Dedifferentiated amniotic fluid mesenchymal stem cell (primary cell): Measurements from ENCODE around the gene PHC1.
"Not testable (repeated sequence)": the region's sequence is repeated elsewhere in the genome, so short reads cannot be mapped to it uniquely, and the experiment has no call there.

Experiments
- DNase-seq: peaks from one replicate; pipeline ENCODE4 v3.0.0-alpha.2; 2016; ENCODE audit errors: extremely low spot score

PHC1 gene

DNA sequence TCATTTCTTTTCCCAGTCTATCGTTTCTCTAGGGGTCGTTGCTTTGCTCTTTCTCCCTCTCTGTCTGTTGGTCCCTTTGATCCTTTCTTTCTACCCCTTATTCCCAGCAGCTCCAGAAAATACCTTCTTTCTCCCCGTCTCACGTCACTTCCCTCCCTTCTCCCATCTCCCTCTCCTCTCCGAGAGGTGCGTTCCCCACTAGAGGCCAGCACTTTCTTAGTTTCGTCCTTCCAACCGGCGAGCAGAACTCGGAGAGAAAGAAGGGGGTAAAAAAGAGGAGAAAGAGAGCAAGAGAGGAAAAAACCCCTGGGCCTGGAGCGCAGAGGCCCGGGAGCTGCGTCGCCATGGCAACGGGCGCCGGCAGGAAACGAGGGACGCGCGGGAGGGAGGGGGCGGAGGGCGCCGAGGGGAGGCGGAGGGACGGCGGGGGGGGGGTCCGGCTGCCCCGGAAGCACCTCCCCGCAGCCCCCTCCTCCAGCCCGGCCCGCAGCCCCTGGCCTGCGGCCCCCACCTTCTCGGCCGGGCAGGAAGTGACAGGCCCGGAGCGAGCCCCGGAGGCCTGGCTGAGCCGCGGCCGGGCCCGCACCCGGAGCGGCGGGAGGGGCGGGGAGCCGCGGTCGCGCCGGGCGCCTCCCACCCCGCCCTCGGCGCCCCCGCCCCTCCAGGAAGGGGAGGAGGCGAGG, at the start of gene PHC1:
Gene PHC1, plus strand, starts transcription at position 477 of the 683 bp plus-strand sequence. CDS start 3,169 bp downstream, outside the sequence.
- DNase-seq = peak; percentile 67

DNA sequence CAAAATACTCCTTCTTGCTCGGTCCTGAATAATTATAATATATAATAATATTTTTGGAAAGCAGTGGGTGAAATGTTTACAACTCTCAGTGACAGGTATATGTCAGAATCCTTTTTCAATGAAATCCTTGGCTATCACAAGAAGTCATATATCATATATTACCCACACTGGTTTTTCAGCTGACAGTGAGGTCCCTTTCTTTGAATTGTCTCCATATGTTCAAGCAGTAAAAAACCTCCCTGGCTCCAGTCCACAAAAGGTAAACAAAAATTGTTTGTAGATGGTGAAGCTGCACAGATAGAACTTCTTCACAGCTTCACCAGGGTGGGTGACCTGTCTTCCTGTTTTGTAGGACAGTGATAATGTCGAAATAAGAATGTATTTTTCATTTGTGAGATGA, 47.9 kb upstream of the PHC1 start:
- DNase-seq = no peak

DNA sequence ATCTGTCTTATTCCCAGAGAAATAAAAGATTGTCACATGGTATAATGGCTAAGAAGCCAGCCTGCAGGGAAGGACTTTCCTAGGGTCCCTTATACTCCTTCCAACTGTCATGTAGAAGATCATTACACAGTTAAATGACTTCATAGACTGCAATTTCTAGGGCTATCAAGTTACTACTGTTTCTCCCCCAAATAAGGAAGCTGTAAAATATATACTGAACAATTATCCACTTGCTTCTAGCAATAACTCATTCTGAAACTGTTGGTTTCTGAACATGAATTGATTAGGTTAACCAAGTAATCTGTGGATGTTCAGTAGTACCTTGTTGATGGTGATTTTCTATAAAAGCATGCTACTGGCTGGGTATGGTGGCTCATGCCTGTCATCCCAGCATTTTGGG, 47.3 kb upstream of the PHC1 start:
- DNase-seq = no peak

DNA sequence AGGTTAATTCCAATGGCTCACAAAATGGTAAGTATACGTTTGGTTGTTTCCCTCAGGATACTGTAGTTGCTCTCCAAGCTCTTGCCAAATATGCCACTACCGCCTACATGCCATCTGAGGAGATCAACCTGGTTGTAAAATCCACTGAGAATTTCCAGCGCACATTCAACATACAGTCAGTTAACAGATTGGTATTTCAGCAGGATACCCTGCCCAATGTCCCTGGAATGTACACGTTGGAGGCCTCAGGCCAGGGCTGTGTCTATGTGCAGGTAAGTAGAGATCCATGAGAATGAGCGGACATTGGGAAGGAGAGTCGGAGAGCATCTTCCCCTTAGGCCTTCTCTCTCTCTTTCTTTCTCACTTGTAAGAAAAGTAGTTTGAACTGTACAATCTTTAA, 46.5 kb upstream of the PHC1 start:
- DNase-seq = no peak

DNA sequence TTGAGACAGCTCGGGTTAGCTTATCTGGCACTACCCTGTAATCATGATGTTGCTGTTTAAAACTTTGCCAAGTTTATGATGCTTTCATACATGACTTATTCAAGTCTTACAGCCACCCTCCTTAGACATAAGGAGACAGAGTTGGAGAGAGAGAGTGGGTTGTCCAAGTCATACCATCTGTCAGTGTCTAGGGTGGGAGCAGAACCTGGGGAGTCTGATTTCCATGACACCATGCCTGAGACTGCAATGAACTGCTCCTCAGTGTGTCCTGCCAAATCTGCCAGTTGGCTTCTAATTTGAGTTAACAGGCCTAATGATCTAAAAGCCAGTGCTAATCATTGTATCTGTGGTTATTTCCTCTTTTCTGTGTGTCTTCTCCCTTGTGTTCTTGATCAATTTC, 43.7 kb upstream of the PHC1 start:
- no peak for DNase-seq

DNA sequence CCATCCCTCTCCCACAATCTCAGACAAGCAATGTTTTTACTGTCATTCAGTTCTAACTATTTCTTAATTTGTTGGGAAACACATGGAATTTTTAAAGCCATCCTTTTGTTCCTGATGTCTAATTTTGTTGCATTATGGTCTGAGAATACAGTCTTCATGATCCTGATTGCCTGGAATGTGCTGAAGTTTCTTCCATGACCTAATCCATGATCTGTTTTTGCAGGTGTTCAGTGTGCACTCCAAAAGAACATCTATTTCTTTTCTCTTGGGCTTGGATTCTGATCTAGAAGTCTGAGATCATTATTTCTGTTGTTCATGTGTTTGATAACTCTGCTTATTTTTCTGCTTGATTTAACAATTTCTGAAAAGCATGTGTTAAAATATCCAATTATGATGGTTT, 43.2 kb upstream of the PHC1 start:
- DNase-seq = no peak

DNA sequence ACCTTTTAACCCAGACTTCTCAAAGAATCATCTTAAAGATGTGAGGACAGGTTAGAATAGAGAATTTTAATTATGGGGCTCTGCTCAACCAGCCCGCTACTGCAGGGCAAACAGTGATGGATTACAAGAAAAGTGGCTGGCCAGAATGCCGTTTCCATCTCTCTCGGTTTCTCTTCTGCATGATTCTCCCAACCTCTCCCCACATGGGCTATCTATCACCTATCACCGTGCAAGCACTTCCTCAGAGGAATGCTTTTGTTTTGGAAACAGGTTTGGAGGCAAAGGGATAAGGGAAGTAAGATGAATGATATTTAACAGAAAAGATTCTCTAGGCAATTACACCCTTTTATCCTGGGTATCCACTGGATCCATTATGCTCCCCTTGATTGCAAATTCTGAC, 37.4 kb upstream of the PHC1 start:
- no peak for DNase-seq

DNA sequence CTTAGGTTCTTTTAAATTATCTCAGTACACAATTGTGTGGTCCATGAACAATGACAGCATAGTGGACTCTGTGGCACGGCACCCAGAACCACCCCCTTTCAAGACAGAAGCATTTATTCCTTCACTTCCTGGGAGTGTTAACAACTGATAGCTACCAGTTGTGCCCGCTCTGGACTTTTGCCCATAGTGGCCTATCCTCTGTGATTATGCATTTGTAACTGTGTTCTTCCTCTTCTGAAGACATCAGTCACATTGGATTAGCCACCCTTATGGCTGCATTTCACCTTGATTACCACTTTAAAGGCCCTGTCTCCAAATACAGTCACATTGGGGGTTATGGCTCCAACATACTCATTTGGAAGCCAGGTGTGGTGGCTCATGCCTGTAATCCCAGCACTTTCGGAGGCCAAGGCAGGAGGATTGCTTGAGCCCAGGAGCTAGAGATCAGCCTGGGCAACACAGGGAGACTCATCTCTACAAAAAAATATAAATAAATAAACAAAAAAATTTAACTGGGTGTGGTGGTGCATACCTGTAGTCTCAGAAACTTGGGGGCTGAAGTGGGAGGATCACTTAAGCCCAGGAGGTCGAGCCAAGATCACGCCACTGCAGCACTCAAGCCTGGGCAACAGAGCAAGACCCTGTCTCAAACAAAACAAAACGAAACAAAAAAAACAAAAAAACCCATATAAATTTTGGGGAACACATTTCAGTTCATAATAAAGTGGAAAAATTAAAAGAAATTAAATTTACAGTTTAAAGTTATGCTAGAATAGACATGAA, 27.6 kb upstream of the PHC1 start:
- DNase-seq = no peak

DNA sequence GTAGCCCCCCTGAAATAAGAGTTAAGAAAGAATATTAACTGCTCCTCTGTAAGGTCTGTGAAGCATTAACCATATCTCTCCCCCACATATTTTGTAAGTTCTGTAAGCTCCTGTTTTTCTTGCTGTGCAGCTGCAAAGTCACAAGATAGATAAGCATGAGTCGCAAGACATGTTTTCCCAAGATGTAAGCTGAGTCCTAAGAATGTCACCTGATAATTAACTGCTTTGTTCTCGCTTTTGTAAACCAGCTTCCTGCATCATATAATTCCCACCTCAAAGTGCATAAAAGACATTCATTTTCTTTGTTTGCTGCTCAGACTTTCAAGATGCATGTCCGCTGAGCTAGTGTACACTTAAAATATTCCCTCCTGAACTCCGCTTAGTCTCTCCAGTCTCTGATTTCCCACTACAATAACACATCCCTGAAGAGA, 27.0 kb upstream of the PHC1 start:
- no peak for DNase-seq

DNA sequence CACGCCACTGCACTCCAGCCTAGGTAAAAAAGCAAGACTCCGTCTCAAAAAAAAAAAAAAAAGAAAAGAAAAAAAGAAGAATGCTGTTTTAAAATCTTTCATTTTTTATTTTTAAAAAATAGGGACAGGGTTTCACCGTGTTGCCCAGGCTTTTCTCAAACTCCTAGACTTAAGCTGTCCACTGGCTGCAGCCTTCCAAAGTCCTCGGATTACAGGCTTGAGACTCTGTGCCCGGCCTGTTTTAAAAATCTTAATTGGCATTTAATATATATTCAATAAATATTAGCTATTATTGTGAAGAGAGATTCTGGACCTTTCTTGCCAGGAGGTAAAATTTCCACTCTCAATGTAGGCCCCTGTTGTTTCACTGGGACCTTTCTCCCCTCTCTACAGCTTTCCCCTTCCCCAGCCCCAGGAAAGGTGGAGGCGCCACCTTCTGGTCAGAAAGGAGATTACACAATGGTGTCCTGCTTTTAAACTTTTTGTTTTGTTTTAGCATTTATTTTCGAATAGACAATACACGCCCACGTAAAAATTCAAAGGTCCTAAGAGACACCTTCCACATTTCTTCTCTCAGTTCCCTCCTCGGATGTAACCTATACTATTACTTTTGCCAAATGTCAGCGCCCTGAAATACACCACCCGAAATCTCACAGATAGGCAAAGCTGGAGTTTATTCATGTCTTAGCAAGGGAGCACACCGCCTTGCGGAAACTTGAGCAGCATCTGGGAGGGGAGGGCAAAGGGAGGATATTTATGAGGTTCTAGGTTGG, 23.8 kb upstream of the PHC1 start:
- peak; percentile 48 for DNase-seq

DNA sequence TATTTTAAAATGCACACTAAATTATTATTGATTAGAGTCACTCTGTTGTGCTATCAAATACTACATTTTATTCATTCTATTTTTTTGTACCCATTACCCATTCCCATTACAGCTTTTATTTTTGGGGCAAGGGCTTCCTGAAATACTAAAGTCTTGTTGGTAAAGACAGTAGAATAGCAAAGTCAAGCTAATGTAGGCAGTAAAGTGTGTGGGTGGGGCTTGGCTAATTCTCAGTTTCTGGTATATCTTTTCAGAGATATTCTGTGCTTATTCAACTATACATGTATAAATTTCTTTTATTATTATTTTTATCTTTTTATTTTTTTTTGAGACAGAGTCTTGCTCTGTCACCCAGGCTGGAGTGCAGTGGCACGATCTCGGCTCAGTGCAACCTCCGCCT, 22.3 kb upstream of the PHC1 start:
- no peak for DNase-seq

DNA sequence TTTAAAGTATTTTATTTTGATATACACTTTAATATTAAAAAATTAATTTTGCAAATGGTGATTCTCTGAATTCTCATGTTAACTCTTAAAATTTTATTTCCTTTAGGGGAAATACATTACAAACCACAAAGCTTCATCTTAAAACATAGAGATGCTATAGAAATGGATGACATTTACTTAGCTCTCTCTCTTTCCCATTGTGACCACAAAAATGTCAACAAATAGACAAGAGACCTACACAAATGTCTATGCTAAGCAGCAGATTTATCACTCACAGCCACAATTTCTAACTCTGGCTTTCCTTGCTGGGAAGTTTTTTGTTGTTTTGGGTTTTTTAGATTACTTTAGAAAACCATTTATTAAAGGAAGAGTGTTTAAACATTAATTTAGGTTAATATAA, 19.9 kb upstream of the PHC1 start:
- DNase-seq = no peak

DNA sequence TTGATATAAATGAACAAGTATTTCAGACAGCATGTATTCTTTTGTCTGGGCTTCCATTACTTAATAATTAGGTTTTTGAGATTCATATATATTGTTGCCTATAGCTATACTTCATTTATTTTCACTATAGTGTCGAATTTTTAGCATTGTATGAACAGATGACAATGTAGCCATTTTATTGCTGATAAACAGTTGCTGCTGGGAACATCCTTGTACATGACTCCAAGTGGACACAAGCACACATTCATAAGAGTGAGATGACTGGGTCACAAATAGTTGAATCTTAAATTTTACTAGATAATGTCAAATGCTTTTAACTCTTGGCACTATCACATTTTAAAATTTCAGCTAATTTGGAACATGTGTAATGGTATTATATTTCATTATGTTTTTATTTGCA, 19.3 kb upstream of the PHC1 start:
- DNase-seq = no peak

DNA sequence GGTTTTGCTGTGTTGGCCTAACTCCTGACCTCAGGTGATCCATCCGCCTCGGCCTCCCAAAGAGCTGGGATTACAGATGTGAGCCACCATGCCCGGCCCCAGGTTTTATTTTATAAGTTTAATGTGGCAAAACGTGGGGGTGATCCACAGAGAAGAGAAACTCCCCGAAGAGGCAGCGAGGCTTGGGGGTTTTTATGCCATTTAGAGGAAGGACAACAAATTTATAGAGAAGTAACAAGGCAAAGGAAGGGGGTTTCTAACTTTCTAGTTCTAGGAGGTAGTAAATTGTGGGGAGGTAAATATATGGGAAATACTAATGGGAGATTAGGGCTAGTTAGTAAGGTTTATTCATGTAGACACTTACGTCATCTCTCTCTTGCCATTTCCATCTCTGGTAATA, 17.2 kb upstream of the PHC1 start:
- DNase-seq = no peak

DNA sequence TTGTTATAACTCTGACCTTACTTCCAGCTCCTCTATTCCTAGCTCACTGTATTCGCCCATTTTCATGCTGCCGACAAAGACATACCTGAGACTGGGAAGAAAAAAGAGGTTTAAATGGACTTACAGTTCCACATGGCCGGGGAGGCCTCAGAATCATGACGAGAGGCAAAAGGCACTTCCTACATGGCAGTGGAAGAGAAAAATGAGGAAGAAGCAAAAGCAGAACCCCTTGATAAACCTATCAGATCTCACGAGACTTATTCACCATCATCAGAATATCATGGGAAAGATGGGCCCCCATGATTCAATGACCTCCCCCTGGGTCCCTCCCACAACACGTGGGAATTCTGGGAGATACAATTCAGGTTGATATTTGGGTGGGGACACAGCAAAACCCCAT, 14.5 kb upstream of the PHC1 start:
- no peak for DNase-seq

DNA sequence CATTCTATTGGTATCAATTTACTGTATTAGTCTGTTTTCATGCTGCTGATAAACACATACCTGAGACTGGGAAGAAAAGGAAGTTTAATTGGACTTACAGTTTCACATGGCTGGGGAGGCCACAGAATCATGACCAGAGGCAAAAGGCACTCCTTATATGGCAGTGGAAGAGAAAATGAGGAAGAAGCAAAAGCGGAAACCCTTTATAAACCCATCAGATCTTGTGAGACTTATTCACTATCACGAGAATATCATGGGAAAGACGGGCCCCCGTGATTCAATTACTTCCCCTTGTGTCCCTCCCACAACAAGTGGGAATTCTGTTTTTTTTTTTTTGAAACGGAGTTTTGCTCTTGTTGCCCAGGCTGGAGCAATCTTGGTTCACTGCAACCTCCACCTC, 11.6 kb upstream of the PHC1 start:
- DNase-seq = not testable (repeated sequence)

DNA sequence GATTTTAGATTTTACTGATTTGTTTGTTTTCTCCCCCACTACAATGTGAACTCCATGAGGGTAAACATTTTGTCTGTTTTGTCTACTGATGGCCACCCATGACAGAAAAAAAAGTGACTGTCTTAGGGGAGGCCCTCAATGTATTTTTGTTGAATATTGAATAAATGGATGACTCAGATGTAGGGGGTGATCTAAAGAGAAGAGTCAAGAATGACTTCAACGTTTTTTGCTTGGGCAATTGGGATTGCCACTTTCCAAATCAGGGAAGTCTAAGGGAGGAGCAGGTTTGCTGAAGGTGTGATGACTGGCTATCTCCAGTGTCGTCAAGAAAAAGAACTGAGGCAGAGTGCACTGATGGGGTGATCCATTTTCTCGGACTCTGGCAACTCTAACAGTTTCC, 10.7 kb upstream of the PHC1 start:
- no peak for DNase-seq

DNA sequence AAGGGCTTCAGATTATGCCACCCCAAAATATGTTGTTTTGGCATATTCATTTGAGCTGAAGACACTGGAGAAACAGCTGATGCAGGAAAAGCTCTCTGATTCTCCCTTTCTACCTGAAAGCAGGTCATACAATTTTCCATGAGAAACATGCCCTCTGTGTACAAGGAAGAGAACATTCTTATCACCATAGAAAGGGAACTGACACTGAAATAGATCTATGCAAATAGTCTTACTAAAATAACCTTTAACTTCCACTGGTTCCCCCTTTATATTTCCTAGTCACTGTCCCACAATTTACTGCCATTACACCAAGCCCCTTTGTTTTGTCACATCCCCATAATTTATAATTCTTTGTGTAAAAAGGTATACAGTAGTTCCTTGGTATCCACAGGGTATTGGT, 9.6 kb upstream of the PHC1 start:
- DNase-seq = no peak

DNA sequence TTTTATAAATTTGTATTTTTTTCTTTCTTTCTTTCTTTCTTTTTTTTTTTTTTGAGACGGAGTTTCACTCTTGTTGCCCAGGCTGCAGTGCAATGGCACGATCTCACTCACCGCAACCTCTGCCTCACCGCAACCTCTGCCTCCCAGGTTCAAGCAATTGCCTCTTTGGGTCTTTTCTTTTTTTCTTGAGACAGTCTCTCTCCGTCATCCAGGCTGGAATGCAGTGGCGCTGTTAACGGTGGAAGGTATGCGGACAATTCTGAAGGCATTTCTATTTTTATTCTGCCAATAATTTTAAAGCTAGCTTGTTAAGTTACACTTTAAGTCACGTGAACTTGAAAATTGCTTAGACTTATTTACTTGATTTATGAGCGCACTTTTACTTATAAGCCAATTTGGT, 8.8 kb upstream of the PHC1 start:
- DNase-seq = no peak

DNA sequence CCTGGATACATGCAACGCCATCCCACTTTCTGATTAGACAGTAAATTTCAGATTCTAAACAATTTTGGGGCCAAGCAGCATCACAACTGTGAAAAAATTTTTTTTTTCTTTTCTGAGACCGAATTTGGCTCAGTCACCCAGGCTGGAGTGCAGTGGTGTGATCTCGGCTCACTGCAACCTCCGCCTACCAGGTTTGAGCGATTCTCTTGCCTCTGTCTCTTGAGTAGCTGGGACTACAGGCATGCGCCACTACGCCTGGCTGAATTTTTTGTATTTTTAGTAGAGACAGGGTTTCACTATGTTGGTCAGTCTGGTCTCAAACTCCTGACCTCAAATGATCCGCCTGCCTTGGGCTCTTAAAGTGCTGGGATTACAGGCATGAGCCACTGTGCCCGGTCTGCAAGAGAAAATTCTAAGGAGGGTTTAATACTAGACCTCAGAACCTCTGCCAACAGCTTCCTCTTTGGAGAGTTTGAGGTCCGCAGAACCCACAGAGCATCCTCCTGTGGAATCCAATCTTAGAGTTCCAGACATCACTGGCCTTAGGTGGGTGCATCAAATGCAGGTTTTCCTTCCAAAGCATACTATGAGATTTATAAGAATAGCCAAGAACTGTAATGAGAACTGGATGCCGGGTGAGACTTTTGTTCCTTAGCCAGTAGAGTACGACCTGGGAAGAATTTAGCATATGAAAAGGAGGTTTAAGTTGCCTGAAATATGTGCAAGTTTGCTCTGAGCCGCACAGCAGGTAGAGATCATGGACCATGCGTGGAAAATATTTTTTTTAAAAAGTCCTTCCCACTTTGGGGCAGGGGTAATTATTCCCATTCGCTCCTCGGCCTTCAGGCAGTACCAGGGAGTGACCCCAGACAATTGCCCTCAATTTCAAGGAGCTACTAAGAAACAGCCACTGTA, 7.8 kb upstream of the PHC1 start:
- DNase-seq = no peak

DNA sequence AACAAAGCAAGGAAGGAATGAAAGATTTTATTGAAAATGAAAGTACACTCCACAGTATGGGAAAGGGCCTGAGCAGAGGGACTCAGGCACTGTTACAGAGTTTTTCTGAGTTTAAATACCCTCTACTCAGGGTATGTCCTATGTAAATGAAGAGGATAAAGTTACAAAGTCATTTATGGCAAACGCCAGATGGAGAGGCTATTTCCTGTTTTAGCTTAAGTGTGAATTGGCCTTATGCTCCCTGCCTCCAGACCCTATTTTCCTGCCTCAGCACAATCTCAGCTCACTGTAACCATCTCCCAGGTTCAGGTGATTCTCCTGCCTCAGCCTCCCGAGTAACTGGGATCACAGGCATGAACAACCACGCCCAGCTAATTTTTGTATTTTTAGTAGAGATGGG, 6.8 kb upstream of the PHC1 start:
- DNase-seq = no peak

DNA sequence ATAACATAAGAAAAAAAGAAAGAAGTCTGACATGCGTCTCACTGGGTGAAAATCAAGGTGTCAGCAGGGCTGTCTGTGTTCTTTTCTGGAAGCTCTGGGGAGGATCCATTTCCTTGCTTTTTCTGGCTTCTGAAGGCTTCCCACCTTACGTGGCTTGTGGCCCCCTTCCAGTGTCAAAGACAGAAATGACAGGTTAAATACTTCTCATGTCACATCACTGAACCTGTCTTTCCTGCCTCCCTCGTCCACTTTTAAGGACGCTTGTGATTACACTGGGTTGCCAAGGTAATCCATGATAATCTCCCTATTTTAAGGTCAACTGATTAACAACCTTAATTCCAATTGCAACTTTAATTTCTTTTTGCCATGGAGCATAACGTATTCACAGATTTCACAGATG, 4.6 kb upstream of the PHC1 start:
- no peak for DNase-seq
